A673 (cell line): ENCODE results near the gene ZC3H7B. TPM values are rescaled to one million over a fixed set of nuclear protein-coding genes. Genes with fewer than 3 reads are reported as not detected.

Experiments
- BruUV-seq: library from RNA; stranded (reverse); fragments of 400-500 nt; replicated peaks from 2 replicates; lab custom pipeline; 2021; lab: Mats Ljungman, UMichigan
- CTCF ChIA-PET: fragments of 300-600 bp; sonication (Branson Sonifier 250); formaldehyde crosslinking; loops from one replicate; lab custom pipeline; 2022; ENCODE audit warnings: antibody characterized with exemption; lab: Charles Lee
- POLR2A ChIA-PET: fragments of 300-600 bp; sonication (Branson Sonifier 250); formaldehyde crosslinking; loops from one replicate; lab custom pipeline; 2022; ENCODE audit warnings: antibody characterized with exemption; ENCODE audit not compliant: low non-redundant PET; lab: Charles Lee
- DNase-seq: peaks from one replicate; pipeline ENCODE4 v3.0.0-alpha.2; 2015; ENCODE audit warnings: low spot score
- H3K27ac ChIP-seq: fragments of 200-600 bp; sonication (generic); 2 replicates; pipeline ENCODE4 v1.5.1; 2016; ENCODE audit warnings: mixed run types, low read depth, mild to moderate bottlenecking, mixed read lengths, antibody characterized with exemption, low read length; ENCODE audit not compliant: poor library complexity, severe bottlenecking
- H3K27me3 ChIP-seq: fragments of 200-600 bp; sonication (generic); replicated peaks from 2 replicates; pipeline ENCODE4 v1.6.1; 2017; ENCODE audit warnings: mixed run types, low read depth, mild to moderate bottlenecking, mixed read lengths, antibody characterized with exemption, low read length; ENCODE audit not compliant: insufficient read depth, poor library complexity
- H3K36me3 ChIP-seq: fragments of 200-600 bp; sonication (generic); 2 replicates; pipeline ENCODE4 v1.6.1; 2016; ENCODE audit warnings: mixed run types, mild to moderate bottlenecking, mixed read lengths, antibody characterized with exemption, low read length; ENCODE audit not compliant: insufficient read depth, poor library complexity, severe bottlenecking
- H3K4me1 ChIP-seq: fragments of 200-600 bp; sonication (generic); 2 replicates; pipeline ENCODE4 v1.6.1; 2017; ENCODE audit warnings: mixed run types, mild to moderate bottlenecking, mixed read lengths, antibody characterized with exemption, low read length; ENCODE audit not compliant: insufficient read depth, poor library complexity, severe bottlenecking
- H3K4me3 ChIP-seq: fragments of 200-600 bp; sonication (generic); 2 replicates; pipeline ENCODE4 v1.5.1; 2016; ENCODE audit warnings: low read depth, mixed run types, mild to moderate bottlenecking, mixed read lengths, low read length; ENCODE audit not compliant: poor library complexity, severe bottlenecking
- H3K9me3 ChIP-seq: fragments of 200-600 bp; sonication (generic); 2 replicates; pipeline ENCODE4 v1.6.1; 2016; ENCODE audit warnings: mixed run types, low read depth, mild to moderate bottlenecking, mixed read lengths, antibody characterized with exemption, low read length; ENCODE audit not compliant: poor library complexity, severe bottlenecking
- EZH2 ChIP-seq: fragments of 200-600 bp; sonication (generic); IDR thresholded peaks from 2 replicates; pipeline ENCODE4 v1.6.1; 2017; ENCODE audit warnings: borderline replicate concordance, low read depth, mild to moderate bottlenecking, mixed read lengths, antibody characterized with exemption, low read length; ENCODE audit not compliant: poor library complexity, severe bottlenecking
- intact Hi-C: fragments of 100-400 bp; cut with micrococcal nuclease; formaldehyde crosslinking; loops from one replicate; pipeline ENCODE4 v1.10.0; 2022; ENCODE audit not compliant: unreplicated experiment
- total RNA-seq: library from RNA; stranded (reverse); gene quantifications from 2 replicates; pipeline ENCODE4 v1.2.3, GENCODE V29; 2021
- TF ChIP-seq, protein P1 (sequence below): fragments of 300-800, 200-600 bp; sonication (generic); conservative IDR thresholded peaks from 2 replicates; pipeline ENCODE4 v1.5.1; 2017; ENCODE audit warnings: low read depth, mild to moderate bottlenecking, antibody characterized with exemption, low read length, moderate library complexity, mixed read lengths

Gene ZC3H7B
- total RNA-seq, 1 experiment from 2014 or later: 90.4 TPM

DNA sequence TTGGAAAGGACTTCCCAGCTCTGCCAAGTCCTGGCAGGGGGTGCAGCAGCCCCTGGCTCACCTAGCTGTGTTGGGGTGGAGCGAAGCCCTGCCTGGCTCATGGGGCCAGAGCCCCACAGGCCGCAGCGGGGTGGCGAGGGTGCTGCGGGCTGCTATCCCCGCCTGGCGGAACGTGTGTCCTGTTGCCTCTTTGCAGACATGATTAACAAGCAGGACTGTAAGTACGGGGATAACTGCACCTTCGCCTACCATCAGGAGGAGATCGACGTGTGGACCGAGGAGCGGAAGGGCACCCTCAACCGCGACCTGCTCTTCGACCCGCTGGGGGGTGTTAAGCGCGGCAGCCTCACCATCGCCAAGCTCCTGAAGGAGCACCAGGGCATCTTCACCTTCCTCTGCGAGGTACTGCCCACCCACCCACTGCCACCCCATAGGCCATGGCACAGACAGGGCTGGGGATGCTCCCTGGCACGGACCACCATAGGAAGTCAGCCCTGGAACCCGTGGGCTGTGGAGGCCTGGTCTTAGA, 44.5 kb downstream of the ZC3H7B start:
- ChIA-PET POLR2A (no interaction called here), CTCF (no interaction called here)
- peaks cover 48% of the 10 kb centered on the region for H3K36me3 ChIP-seq
- no peak overlapping the region for H3K27ac ChIP-seq
- no peak overlapping the region for H3K4me3 ChIP-seq
- no TSS peak for BruUV-seq
- TF ChIP-seq EZH2: no peak
- TF ChIP-seq, protein P1, sequence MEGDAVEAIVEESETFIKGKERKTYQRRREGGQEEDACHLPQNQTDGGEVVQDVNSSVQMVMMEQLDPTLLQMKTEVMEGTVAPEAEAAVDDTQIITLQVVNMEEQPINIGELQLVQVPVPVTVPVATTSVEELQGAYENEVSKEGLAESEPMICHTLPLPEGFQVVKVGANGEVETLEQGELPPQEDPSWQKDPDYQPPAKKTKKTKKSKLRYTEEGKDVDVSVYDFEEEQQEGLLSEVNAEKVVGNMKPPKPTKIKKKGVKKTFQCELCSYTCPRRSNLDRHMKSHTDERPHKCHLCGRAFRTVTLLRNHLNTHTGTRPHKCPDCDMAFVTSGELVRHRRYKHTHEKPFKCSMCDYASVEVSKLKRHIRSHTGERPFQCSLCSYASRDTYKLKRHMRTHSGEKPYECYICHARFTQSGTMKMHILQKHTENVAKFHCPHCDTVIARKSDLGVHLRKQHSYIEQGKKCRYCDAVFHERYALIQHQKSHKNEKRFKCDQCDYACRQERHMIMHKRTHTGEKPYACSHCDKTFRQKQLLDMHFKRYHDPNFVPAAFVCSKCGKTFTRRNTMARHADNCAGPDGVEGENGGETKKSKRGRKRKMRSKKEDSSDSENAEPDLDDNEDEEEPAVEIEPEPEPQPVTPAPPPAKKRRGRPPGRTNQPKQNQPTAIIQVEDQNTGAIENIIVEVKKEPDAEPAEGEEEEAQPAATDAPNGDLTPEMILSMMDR: no peak
- H3K27me3 ChIP-seq: no peaks in the 10 kb centered on the region
- no peak for DNase-seq
- H3K9me3 ChIP-seq: no peaks in the 10 kb centered on the region
- intact Hi-C loops: no loop called here
- H3K4me1 ChIP-seq: no peaks in the 10 kb centered on the region

DNA sequence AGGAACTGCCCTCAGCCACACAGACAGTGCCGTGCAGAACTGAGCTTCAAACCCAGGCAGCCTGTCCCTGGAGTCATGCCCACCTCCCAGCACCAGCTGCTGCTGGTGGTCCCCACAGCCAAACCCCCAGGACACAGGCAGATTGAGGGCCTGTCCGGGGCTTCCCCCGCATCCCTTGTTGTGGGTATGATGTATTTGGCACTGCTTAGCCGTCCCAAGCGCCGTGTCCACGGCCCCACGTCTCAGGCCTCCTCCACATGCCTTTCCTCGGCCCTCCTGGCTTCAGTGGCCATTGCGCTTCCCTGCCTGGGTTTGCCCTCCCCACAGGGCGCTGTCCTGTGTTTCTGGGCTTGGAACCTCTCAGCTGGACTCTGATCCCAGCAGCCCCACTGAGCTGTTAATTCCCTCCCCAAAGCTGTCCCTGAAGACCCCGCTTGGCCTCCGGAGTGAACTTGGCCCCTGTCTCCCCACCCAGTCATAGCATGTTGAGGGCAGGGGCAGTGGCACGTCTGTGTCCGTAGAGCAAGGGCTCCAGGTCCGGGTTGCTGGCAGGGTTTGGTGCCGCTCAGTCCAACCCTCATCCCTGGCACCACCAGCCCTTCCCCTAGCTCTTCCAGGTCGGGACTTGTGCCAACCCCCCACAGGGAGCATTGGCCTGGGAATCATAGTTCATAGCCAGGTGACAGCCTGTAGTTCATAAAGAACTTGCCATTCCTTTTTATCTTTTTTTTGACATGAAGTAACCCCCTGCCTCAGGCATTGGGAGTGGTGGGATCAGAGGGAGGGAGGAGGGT, 45.9 kb downstream of the ZC3H7B start:
- POLR2A ChIA-PET: no interaction called here

DNA sequence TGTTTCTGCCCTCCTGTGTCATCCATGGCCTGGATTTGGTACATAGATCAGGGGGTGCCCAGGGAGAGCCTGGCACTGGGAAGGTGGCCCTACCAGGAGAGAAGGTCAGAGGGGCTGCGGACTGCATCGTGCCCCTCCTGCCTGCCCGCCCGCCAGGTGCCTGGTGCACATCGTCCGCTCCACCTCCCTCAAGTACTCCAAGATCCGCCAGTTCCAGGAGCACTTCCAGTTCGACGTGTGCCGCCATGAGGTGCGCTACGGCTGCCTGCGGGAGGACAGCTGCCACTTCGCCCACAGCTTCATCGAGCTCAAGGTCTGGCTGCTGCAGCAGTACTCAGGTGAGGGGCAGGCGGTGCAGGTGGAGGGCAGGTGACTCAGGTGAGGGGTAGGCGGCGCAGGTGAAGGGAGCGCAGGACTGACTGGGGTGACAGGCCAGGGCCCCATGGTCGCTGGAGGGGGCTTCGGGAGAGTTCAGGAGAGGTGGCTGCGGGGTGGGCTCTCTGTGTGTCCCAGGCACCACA, 47.7 kb downstream of the ZC3H7B start:
- POLR2A ChIA-PET: no interaction called here
- no TSS peak for BruUV-seq
- H3K27ac ChIP-seq: no peak overlapping the region
- H3K4me3 ChIP-seq: no peak overlapping the region
- no peaks in the 10 kb centered on the region for H3K4me1 ChIP-seq
- TF ChIP-seq, protein P1: no peak
- TF ChIP-seq EZH2: no peak
- intact Hi-C loops: no loop called here
- H3K9me3 ChIP-seq: no peaks in the 10 kb centered on the region
- CTCF ChIA-PET: no interaction called here
- H3K36me3 ChIP-seq: peaks cover 58% of the 10 kb centered on the region
- no peak for DNase-seq
- H3K27me3 ChIP-seq: no peaks in the 10 kb centered on the region

More for the DNA sequence above, 45.9 kb downstream of the ZC3H7B start:
- Histone ChIP-seq H3K27me3 (no peaks in the 10 kb centered on the region), H3K4me3 (no peak overlapping the region), H3K4me1 (no peaks in the 10 kb centered on the region), H3K36me3 (peaks cover 57% of the 10 kb centered on the region), H3K27ac (no peak overlapping the region), H3K9me3 (no peaks in the 10 kb centered on the region)
- intact Hi-C loops: no loop called here
- CTCF ChIA-PET: no interaction called here
- DNase-seq: no peak
- no peak for TF ChIP-seq EZH2
- TF ChIP-seq, protein P1: no peak
- BruUV-seq: no TSS peak
